Activated CD4-positive, CD25-positive, alpha-beta regulatory T cell treated with anti-CD3 and anti-CD28 coated beads, Interleukin-2, amount 50 U/mL, for 24 hours (primary cell): ENCODE results near the gene FAM221A.
"Not testable (repeated sequence)": the region's sequence is repeated elsewhere in the genome, so short reads cannot be mapped to it uniquely, and the experiment has no call there.

ENCODE experiments used
- ATAC-seq, 2 donors: fragments of 150-1000 bp; cut with Tn5 transposase; one replicate each; pipeline ENCODE4 v1.10.0; 2021; ENCODE audit warnings: mild to moderate bottlenecking in 1 of 2, moderate library complexity in 1 of 2

Gene FAM221A

GRCh38 chr7:23679898-23680413 is at the start of gene FAM221A:
Gene FAM221A (plus strand): TSS chr7:23680199. CDS start chr7:23680219, 20 bp downstream.
- ATAC-seq: peak; percentile 96 to 98

GRCh38 chr7:23633417-23633816 is 46.6 kb upstream of the FAM221A start:
- no peak for ATAC-seq

- ATAC-seq: no peak
These were observed 34.2 kb upstream of the FAM221A start for GRCh38 chr7:23645822-23646221.

GRCh38 chr7:23653942-23654341 is 26.1 kb upstream of the FAM221A start:
- no peak for ATAC-seq

- no peak for ATAC-seq
These were observed 25.5 kb upstream of the FAM221A start for GRCh38 chr7:23654508-23654907.

- no peak for ATAC-seq
These were observed 24.6 kb upstream of the FAM221A start for GRCh38 chr7:23655433-23655832.

- no peak for ATAC-seq
These were observed 21.1 kb upstream of the FAM221A start for GRCh38 chr7:23658831-23659427.

- ATAC-seq: no peak
These were observed 18.6 kb upstream of the FAM221A start for GRCh38 chr7:23661385-23661784.

- ATAC-seq: no peak
These were observed 17.6 kb upstream of the FAM221A start for GRCh38 chr7:23662124-23662983.

GRCh38 chr7:23662984-23663313 is 17.1 kb upstream of the FAM221A start:
- ATAC-seq: no peak

GRCh38 chr7:23664122-23664521 is 15.9 kb upstream of the FAM221A start:
- ATAC-seq: no peak

- ATAC-seq: no peak
These were observed 8.0 kb upstream of the FAM221A start for GRCh38 chr7:23672033-23672432.

- peak; percentile 39 to 52 for ATAC-seq
These were observed 711 bp downstream of the FAM221A start for GRCh38 chr7:23680414-23681405.

- ATAC-seq: not testable (repeated sequence)
These were observed 4.0 kb downstream of the FAM221A start for GRCh38 chr7:23684041-23684440.

GRCh38 chr7:23685731-23686130 is 5.7 kb downstream of the FAM221A start:
- no peak for ATAC-seq

GRCh38 chr7:23687011-23687410 is 7.0 kb downstream of the FAM221A start:
- no peak for ATAC-seq

- ATAC-seq: no peak
These were observed 9.2 kb downstream of the FAM221A start for GRCh38 chr7:23689165-23689564.

- ATAC-seq: no peak
These were observed 11.3 kb downstream of the FAM221A start for GRCh38 chr7:23691320-23691719.

GRCh38 chr7:23693224-23693623 is 13.2 kb downstream of the FAM221A start:
- no peak for ATAC-seq

- no peak for ATAC-seq
These were observed 17.0 kb downstream of the FAM221A start for GRCh38 chr7:23696916-23697441.

GRCh38 chr7:23698822-23699221 is 18.8 kb downstream of the FAM221A start:
- ATAC-seq: no peak

GRCh38 chr7:23700046-23700445 is 20.0 kb downstream of the FAM221A start:
- ATAC-seq: no peak
